GM19240 (cell line): ENCODE data around the gene C5orf15.
"Not testable (repeated sequence)": the region's sequence is repeated elsewhere in the genome, so short reads cannot be mapped to it uniquely, and the experiment has no call there.

Experiments used
- DNase-seq: peaks from one replicate; pipeline ENCODE4 v3.0.0; 2011; ENCODE audit warnings: low spot score; ENCODE audit not compliant: insufficient read length

C5orf15 gene

GRCh38 chr5:133963493-133964128 is 4.8 kb downstream of the C5orf15 start:
- no peak for DNase-seq

- DNase-seq = no peak
Observed at GRCh38 chr5:133962801-133963476, 5.5 kb downstream of the C5orf15 start.

- no peak for DNase-seq
Observed at GRCh38 chr5:133962131-133962530, 6.3 kb downstream of the C5orf15 start.

GRCh38 chr5:133959643-133960042 is 8.8 kb downstream of the C5orf15 start:
- DNase-seq = no peak

GRCh38 chr5:133957591-133957990 is 10.8 kb downstream of the C5orf15 start:
- DNase-seq = no peak

- no peak for DNase-seq
Observed at GRCh38 chr5:133957080-133957479, 11.3 kb downstream of the C5orf15 start.

- not testable (repeated sequence) for DNase-seq
Observed at GRCh38 chr5:133956196-133956595, 12.2 kb downstream of the C5orf15 start.

GRCh38 chr5:133953568-133954145 is 14.8 kb downstream of the C5orf15 start:
- DNase-seq = no peak

- DNase-seq = no peak
Observed at GRCh38 chr5:133952729-133953567, 15.5 kb downstream of the C5orf15 start.

- DNase-seq = no peak
Observed at GRCh38 chr5:133950821-133951612, 17.4 kb downstream of the C5orf15 start.

- DNase-seq = no peak
Observed at GRCh38 chr5:133948721-133949120, 19.7 kb downstream of the C5orf15 start.

GRCh38 chr5:133947431-133947841 is 21.0 kb downstream of the C5orf15 start:
- no peak for DNase-seq

- no peak for DNase-seq
Observed at GRCh38 chr5:133945568-133945967, 22.9 kb downstream of the C5orf15 start.

GRCh38 chr5:133944263-133945185 is 23.9 kb downstream of the C5orf15 start:
- no peak for DNase-seq

GRCh38 chr5:133943475-133943817 is 25.0 kb downstream of the C5orf15 start:
- DNase-seq = no peak

- DNase-seq = no peak
Observed at GRCh38 chr5:133942614-133943474, 25.6 kb downstream of the C5orf15 start.

- DNase-seq = no peak
Observed at GRCh38 chr5:133941456-133942196, 26.8 kb downstream of the C5orf15 start.

GRCh38 chr5:133939668-133940067 is 28.8 kb downstream of the C5orf15 start:
- DNase-seq = no peak
